K562 (cell line): ENCODE data around the gene ORC3. TPM values are rescaled to one million over a fixed set of nuclear protein-coding genes. Genes with fewer than 3 reads are reported as not detected.

ENCODE experiments used
- ATAC-seq: fragments of 200-7000 bp; cut with Tn5 transposase; 3 replicates; pipeline ENCODE4 v1.9.1; 2020; ENCODE audit warnings: moderate library complexity
- BruUV-seq: library from RNA; stranded (reverse); fragments of 400-500 nt; replicated peaks from 2 replicates; lab custom pipeline; 2021; lab: Mats Ljungman, UMichigan
- CTCF ChIA-PET: fragments of 300-600 bp; formaldehyde crosslinking; extraction: SDS; loops from one replicate; lab custom pipeline; 2021; ENCODE audit warnings: low intra/inter-chr PET ratio; lab: Yijun Ruan, JAX
- POLR2A ChIA-PET: fragments of 300-600, 350-650 bp; sonication (Branson Sonifier 250); formaldehyde crosslinking; extraction: SDS; loops from one replicate; lab custom pipeline; 2021; ENCODE audit warnings: antibody characterized with exemption, inconsistent platforms; lab: Yijun Ruan, JAX
- DNase-seq, 4 experiments: peaks; one replicate each; pipeline versions ENCODE4 v3.0.0 to v3.0.0-alpha.2; 2011 to 2018; ENCODE audit warnings: low spot score in 3 of 4, mixed read lengths in 3 of 4; ENCODE audit errors: extremely low read depth in 1 of 4
- FAIRE-seq: peaks from 2 replicates; lab custom pipeline; 2011; peaks lifted over from hg19 to GRCh38; lab: Jason Lieb, UNC
- H2AFZ ChIP-seq: 2 replicates; pipeline ENCODE4 v1.6.0; 2011; ENCODE audit warnings: low read depth, low read length, control low read depth, inconsistent platforms
- H3K27ac ChIP-seq: fragments of 200-600 bp; 3 replicates; pipeline ENCODE4 v1.8.0; 2011; ENCODE audit warnings: low read depth, mild to moderate bottlenecking, control low read depth, inconsistent platforms, low read length, moderate library complexity, mixed read lengths; ENCODE audit errors: extremely low read depth
- H3K27me3 ChIP-seq, 2 experiments: fragments of 300-600 bp in 1 of 2; 2 replicates in 1 of 2; 3 replicates in 1 of 2; pipeline versions ENCODE4 v1.6.0 to v1.8.0; 2011; ENCODE audit warnings: inconsistent platforms in 2 of 2, low read length in 2 of 2, mild to moderate bottlenecking in 1 of 2, mixed read lengths in 1 of 2, moderate library complexity in 1 of 2; ENCODE audit not compliant: control insufficient read depth in 2 of 2, insufficient read depth in 2 of 2
- H3K36me3 ChIP-seq: fragments of 300-600 bp; 3 replicates; pipeline ENCODE4 v1.8.0; 2011; ENCODE audit warnings: mild to moderate bottlenecking, low read length, inconsistent platforms; ENCODE audit not compliant: control insufficient read depth, insufficient read depth
- H3K4me1 ChIP-seq, 2 experiments: fragments of 200-600 bp in 1 of 2; replicated peaks in 1 of 2; 2 replicates in 1 of 2; 3 replicates in 1 of 2; pipeline versions ENCODE4 v1.5.1 to v1.8.0; 2011; ENCODE audit warnings: inconsistent platforms in 2 of 2, low read length in 2 of 2, mild to moderate bottlenecking in 1 of 2, mixed read lengths in 1 of 2, moderate library complexity in 1 of 2; ENCODE audit not compliant: control insufficient read depth in 2 of 2, insufficient read depth in 2 of 2
- H3K4me2 ChIP-seq: 2 replicates; pipeline ENCODE4 v1.6.1; 2011; ENCODE audit warnings: low read length, control low read depth, inconsistent platforms, mixed read lengths; ENCODE audit not compliant: insufficient read depth
- H3K4me3 ChIP-seq: fragments of 200-600 bp; sonication (generic), shearing (Covaris generic); 2 replicates; pipeline ENCODE4 v1.5.1; 2016; ENCODE audit warnings: control low read depth, inconsistent platforms
- H3K79me2 ChIP-seq: fragments of 200-600 bp; 3 replicates; pipeline ENCODE4 v1.8.0; 2011; ENCODE audit warnings: low read length, inconsistent platforms; ENCODE audit not compliant: control insufficient read depth, insufficient read depth
- H3K9ac ChIP-seq, 2 experiments: 2 replicates each; pipeline versions ENCODE4 v1.6.0 to v1.6.1; 2011; ENCODE audit warnings: low read depth in 2 of 2, low read length in 2 of 2, control low read depth in 1 of 2, inconsistent platforms in 1 of 2, mild to moderate bottlenecking in 1 of 2, mixed read lengths in 1 of 2; ENCODE audit not compliant: insufficient read depth in 1 of 2
- H3K9me1 ChIP-seq: one replicate; pipeline ENCODE4 v1.6.0; 2011; ENCODE audit warnings: inconsistent platforms, mild to moderate bottlenecking, low read length, moderate library complexity; ENCODE audit not compliant: control insufficient read depth, insufficient read depth
- H3K9me3 ChIP-seq: replicated peaks from 2 replicates; pipeline ENCODE4 v1.5.1; 2011; ENCODE audit warnings: low read depth, low read length, inconsistent platforms; ENCODE audit not compliant: control insufficient read depth, insufficient read depth
- H4K20me1 ChIP-seq: replicated peaks from 2 replicates; pipeline ENCODE4 v1.6.1; 2011; ENCODE audit warnings: low read length, inconsistent platforms, mixed read lengths; ENCODE audit not compliant: control insufficient read depth, insufficient read depth
- BHLHE40 ChIP-seq: IDR thresholded peaks from 2 replicates; pipeline ENCODE4 v1.6.1; 2011; ENCODE audit warnings: low read length, improper control_type of control experiment
- NONO ChIP-seq, 2 experiments: fragments of 200-400 bp in 1 of 2; fragments of 450-650 bp in 1 of 2; formaldehyde crosslinking in 1 of 2; IDR thresholded peaks; 2 replicates each; pipeline ENCODE4 v1.6.1; 2017; ENCODE audit warnings: low read depth in 2 of 2, mild to moderate bottlenecking in 2 of 2, moderate library complexity in 2 of 2, low read length in 1 of 2
- NR1H2 ChIP-seq: sonication (generic); formaldehyde crosslinking; IDR thresholded peaks from 2 replicates; pipeline ENCODE4 v1.4.0; 2020; ENCODE audit warnings: mild to moderate bottlenecking, missing genetic modification reagents
- NR4A1 ChIP-seq, 2 experiments: fragments of 250-450 bp in 1 of 2; fragments of 450-650 bp in 1 of 2; sonication (Bioruptor Pico) in 1 of 2; IDR thresholded peaks; 2 replicates each; pipeline versions ENCODE4 v1.4.0 to v1.6.1; 2016 to 2020; ENCODE audit warnings: mild to moderate bottlenecking in 2 of 2, missing compliant biosample characterization in 1 of 2, missing genetic modification characterization in 1 of 2, moderate library complexity in 1 of 2
- PHF21A ChIP-seq: fragments of 450-650 bp; IDR thresholded peaks from 2 replicates; pipeline ENCODE4 v1.6.1; 2017; ENCODE audit warnings: low read depth, borderline replicate concordance
- RAD51 ChIP-seq: fragments of 450-650 bp; IDR thresholded peaks from 2 replicates; pipeline ENCODE4 v1.7.1; 2016; ENCODE audit warnings: low read depth, mild to moderate bottlenecking, borderline replicate concordance
- RBM14 ChIP-seq: fragments of 200-400 bp; formaldehyde crosslinking; IDR thresholded peaks from 2 replicates; pipeline ENCODE4 v1.6.1; 2018; ENCODE audit warnings: low read depth, mild to moderate bottlenecking, low read length, moderate library complexity, borderline replicate concordance; ENCODE audit not compliant: insufficient read depth
- SAP30 ChIP-seq: fragments of 200-600 bp; sonication (generic); IDR thresholded peaks from 2 replicates; pipeline ENCODE4 v1.6.1; 2012; ENCODE audit warnings: borderline replicate concordance, low read depth, mild to moderate bottlenecking, moderate library complexity, low read length, control low read depth, inconsistent platforms; ENCODE audit not compliant: insufficient read depth, poor library complexity, severe bottlenecking
- SMARCB1 ChIP-seq: IDR thresholded peaks from 2 replicates; pipeline ENCODE4 v1.6.1; 2011; ENCODE audit warnings: improper control_type of control experiment, low read depth; ENCODE audit not compliant: insufficient read length
- TARDBP ChIP-seq: fragments of 450-650 bp; IDR thresholded peaks from 2 replicates; pipeline ENCODE4 v1.6.1; 2016
- ZNF75A ChIP-seq: fragments of 450-650 bp; formaldehyde crosslinking; IDR thresholded peaks from 2 replicates; pipeline ENCODE4 v1.4.0; 2020; ENCODE audit warnings: mild to moderate bottlenecking
- WGBS: fragments of 100-300 bp; shearing (Covaris generic); methylation state at CpG from one replicate; pipeline ENCODE4 v1.1.6; 2016; ENCODE audit warnings: low coverage, mixed read lengths; ENCODE audit not compliant: insufficient coverage; ENCODE audit errors: missing lambda C conversion rate; 5-methylcytosine and 5-hydroxymethylcytosine counted together
- in situ Hi-C: fragments of 300-500 bp; cut with MboI; formaldehyde crosslinking; loops from 4 replicates; pipeline ENCODE4 v1.15.0; 2018; ENCODE audit warnings: inconsistent platforms, mixed read lengths
- intact Hi-C: fragments of 100-400 bp; cut with micrococcal nuclease; formaldehyde crosslinking; loops from 2 replicates; pipeline ENCODE4 v1.14.2; 2022
- polyA plus RNA-seq, 8 experiments: library from polyadenylated mRNA; depleted of rRNA in 4 of 8; stranded (reverse) in 5 of 8; unstranded in 3 of 8; fragments of >200 nt; fragmentation: Nextera tagmentation in 2 of 8; fragmentation: Illumina TruSeq in 1 of 8; extraction: Ambion mirVana in 2 of 8; extraction: Trizol in 1 of 8; gene quantifications; 2 replicates each; pipeline versions ENCODE4 v1.2.1 to v1.2.3, GENCODE V29; 2011 to 2014; ENCODE audit warnings: inconsistent platforms in 1 of 8, missing spikeins in 1 of 8
- total RNA-seq, 7 experiments: library from RNA; depleted of rRNA in 6 of 7; stranded (reverse); fragments of >200 nt in 6 of 7; fragmentation: Illumina TruSeq in 2 of 7; extraction: Trizol in 2 of 7; gene quantifications; 2 replicates each; pipeline versions ENCODE4 v1.2.1 to v1.2.3, GENCODE V29; 2011 to 2021; ENCODE audit warnings: low replicate concordance in 1 of 7
- TF ChIP-seq, protein P1 (sequence below), 2 experiments: fragments of 450-650 bp; conservative IDR thresholded peaks; 2 replicates each; pipeline ENCODE4 v1.6.1; 2017; ENCODE audit warnings: mild to moderate bottlenecking in 2 of 2, moderate library complexity in 2 of 2
- TF ChIP-seq, protein P2 (sequence below): fragments of 450-650 bp; formaldehyde crosslinking; IDR thresholded peaks from 2 replicates; pipeline ENCODE4 v1.4.0; 2022; ENCODE audit warnings: mild to moderate bottlenecking, moderate library complexity

The ORC3 gene
- total and polyA plus RNA-seq, 9 of the 15 experiments (the other 6 are each of a cell fraction or from before 2014, with no cell fraction given), result 28.8 to 159 (median 74.8) TPM

DNA sequence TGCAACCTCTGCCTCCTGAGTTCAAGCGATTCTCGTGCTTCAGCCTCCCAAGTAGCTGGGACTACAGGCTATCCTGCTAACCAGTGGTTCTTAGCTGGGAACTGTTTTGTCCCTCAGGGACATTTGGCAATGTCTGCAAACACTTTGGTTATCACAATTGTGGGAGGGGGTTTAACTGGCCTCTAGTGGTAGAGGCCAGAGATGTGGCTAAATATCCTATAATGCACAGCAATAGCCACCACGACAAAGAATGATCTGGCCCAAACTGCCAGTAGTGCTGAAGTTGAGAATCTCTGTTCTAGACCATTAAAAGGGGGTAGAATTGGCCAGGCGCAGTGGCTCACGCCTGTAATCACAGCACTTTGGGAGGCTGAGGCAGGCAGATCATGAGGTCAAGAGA, 83.3 kb downstream of the ORC3 start:
- H3K36me3 ChIP-seq, result peaks cover 66% of the 10 kb centered on the region
- H2AFZ ChIP-seq, result no peak overlapping the region
- no peak overlapping the region for H3K9ac ChIP-seq
- 100% methylated on average over 4 of the region's 5 CpGs for WGBS
- no peak overlapping the region for H3K4me2 ChIP-seq
- H3K27me3 ChIP-seq, result no peaks in the 10 kb centered on the region
- no peaks in the 10 kb centered on the region for H3K9me1 ChIP-seq
- intact Hi-C loops, result no loop called here
- no peak overlapping the region for H3K4me3 ChIP-seq
- H3K4me1 ChIP-seq, result 0 out of 5 replicates have a peak, but pooled peaks cover 0 to 2% of the 10 kb centered on the region in 2 experiments
- no TSS peak for BruUV-seq
- ChIA-PET CTCF (no interaction called here), POLR2A (interaction anchor here (0.9 to 2.0 kb wide), 2 partner anchors 11 to 26 kb away, joined by 4 to 10 read pairs; no protein-coding TSS in a partner anchor)
- TF ChIP-seq SMARCB1 (no peak), NR4A1 (CRISPR knock-in tag; IDR thresholded peaks at IDR 0.05) (no peak), NR4A1 (tag; IDR thresholded peaks at IDR 0.05) (no peak), RAD51 (no peak), SAP30 (no peak), NR1H2 (no peak), BHLHE40 (no peak), PHF21A (no peak), TARDBP (no peak), RBM14 (no peak), NONO (IDR thresholded peaks at IDR 0.05; ENCODE audit: low read depth in 2 of 2, low read length in 1 of 2) (no peak), ZNF75A (CRISPR knock-in tag) (no peak)
- TF ChIP-seq, protein P1, sequence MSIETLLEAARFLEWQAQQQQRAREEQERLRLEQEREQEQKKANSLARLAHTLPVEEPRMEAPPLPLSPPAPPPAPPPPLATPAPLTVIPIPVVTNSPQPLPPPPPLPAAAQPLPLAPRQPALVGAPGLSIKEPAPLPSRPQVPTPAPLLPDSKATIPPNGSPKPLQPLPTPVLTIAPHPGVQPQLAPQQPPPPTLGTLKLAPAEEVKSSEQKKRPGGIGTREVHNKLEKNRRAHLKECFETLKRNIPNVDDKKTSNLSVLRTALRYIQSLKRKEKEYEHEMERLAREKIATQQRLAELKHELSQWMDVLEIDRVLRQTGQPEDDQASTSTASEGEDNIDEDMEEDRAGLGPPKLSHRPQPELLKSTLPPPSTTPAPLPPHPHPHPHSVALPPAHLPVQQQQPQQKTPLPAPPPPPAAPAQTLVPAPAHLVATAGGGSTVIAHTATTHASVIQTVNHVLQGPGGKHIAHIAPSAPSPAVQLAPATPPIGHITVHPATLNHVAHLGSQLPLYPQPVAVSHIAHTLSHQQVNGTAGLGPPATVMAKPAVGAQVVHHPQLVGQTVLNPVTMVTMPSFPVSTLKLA (conservative IDR thresholded peaks at IDR 0.05), result no peak
- TF ChIP-seq, protein P2, sequence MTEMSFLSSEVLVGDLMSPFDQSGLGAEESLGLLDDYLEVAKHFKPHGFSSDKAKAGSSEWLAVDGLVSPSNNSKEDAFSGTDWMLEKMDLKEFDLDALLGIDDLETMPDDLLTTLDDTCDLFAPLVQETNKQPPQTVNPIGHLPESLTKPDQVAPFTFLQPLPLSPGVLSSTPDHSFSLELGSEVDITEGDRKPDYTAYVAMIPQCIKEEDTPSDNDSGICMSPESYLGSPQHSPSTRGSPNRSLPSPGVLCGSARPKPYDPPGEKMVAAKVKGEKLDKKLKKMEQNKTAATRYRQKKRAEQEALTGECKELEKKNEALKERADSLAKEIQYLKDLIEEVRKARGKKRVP (CRISPR knock-in tag), result no peak
- in situ Hi-C loops, result no loop called here
- FAIRE-seq (no peak), ATAC-seq (no peak; the same call in 2 of the 3 replicates), DNase-seq (no peak)
- no peak overlapping the region for H3K27ac ChIP-seq
- no peaks in the 10 kb centered on the region for H3K79me2 ChIP-seq
- H4K20me1 ChIP-seq, result 0 out of 2 replicates have a peak, but pooled peaks cover 3% of the 10 kb centered on the region
- H3K9me3 ChIP-seq, result no peaks in the 10 kb centered on the region
